ENCODE data around the gene AMELX. TPM values are rescaled to one million over a fixed set of nuclear protein-coding genes. Genes with fewer than 3 reads are reported as not detected.

Gene AMELX
- total RNA-seq, 2 donors from 2014 or later = not detected

GRCh38 chrX:11298600-11298999, 5.4 kb downstream of the AMELX start:
- H3K36me3 Mint-ChIP-seq (ENCODE audit: low read depth) = no peaks in the 10 kb centered on the region
- H3K9me3 ChIP-seq (ENCODE audit: control insufficient read depth, low read length) = no peaks in the 10 kb centered on the region
- H3K4me1 ChIP-seq (ENCODE audit: control insufficient read depth, insufficient read depth, low read length) = no peaks in the 10 kb centered on the region
- no peaks in the 10 kb centered on the region for H3K4me1 Mint-ChIP-seq
- no peaks in the 10 kb centered on the region for H3K36me3 ChIP-seq (ENCODE audit: control insufficient read depth, insufficient read depth, low read length)
- H3K27ac ChIP-seq (ENCODE audit: low read depth, low read length) = no peak overlapping the region
- DNase-seq = no peak
- H3K4me3 Mint-ChIP-seq = no peak overlapping the region
- no peak for TF ChIP-seq CTCF (conservative IDR thresholded peaks at IDR 0.05)
- peaks cover 3% of the 10 kb centered on the region for H3K27me3 Mint-ChIP-seq (ENCODE audit: insufficient read depth)
- H3K27me3 ChIP-seq (ENCODE audit: control insufficient read depth, insufficient read depth, low read length, poor library complexity, severe bottlenecking) = no peaks in the 10 kb centered on the region
- peaks cover 25% of the 10 kb centered on the region for H3K9me3 Mint-ChIP-seq
- no peak overlapping the region for H3K9ac ChIP-seq (ENCODE audit: extremely low read depth, low read length, poor library complexity, severe bottlenecking)
- no peak overlapping the region for H3K27ac Mint-ChIP-seq
- WGBS, 2 experiments (ENCODE audit: insufficient coverage in 1 of 2, insufficient read length in 1 of 2) = 89% methylated on average over 8 of the region's 9 CpGs; no CpG with 5 or more reads in 1 of the 2 experiments
- no peak overlapping the region for H3K4me3 ChIP-seq (ENCODE audit: low read length)

- WGBS, 2 experiments (ENCODE audit: insufficient coverage in 1 of 2, insufficient read length in 1 of 2) = 37 to 50% methylated on average over 3 to 6 of the region's 6 CpGs
- H3K27ac Mint-ChIP-seq = no peak overlapping the region
Observed at GRCh38 chrX:11304829-11305228, 11.6 kb downstream of the AMELX start.

DNA sequence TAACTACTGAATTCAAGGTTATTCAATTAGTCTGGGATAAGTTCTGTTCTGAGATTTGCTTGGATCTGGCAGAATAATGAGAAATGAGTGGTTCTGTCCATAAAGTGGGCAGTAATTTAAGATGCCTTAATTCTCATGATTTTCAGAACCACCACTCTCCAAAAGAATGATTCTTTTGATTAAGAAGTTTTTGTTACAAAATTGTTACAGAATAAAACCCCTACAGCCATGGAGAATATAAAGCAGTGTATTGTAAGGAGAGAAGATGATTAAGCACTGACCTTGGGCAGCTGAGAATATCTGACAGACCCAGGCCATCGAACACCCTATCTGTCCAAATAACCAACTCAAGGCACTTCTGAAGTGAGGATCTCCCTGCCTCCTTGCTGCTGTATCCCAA, 12.4 kb downstream of the AMELX start:
- Mint-ChIP-seq H3K4me1 (peaks cover 7% of the 10 kb centered on the region), H3K4me3 (no peak overlapping the region), H3K9me3 (peaks cover 27% of the 10 kb centered on the region), H3K27ac (no peak overlapping the region), H3K27me3 (ENCODE audit: insufficient read depth) (peaks cover 3% of the 10 kb centered on the region), H3K36me3 (ENCODE audit: low read depth) (no peaks in the 10 kb centered on the region)
- Histone ChIP-seq H3K4me3 (ENCODE audit: low read length) (no peak overlapping the region), H3K4me1 (ENCODE audit: control insufficient read depth, insufficient read depth, low read length) (no peaks in the 10 kb centered on the region), H3K27me3 (ENCODE audit: control insufficient read depth, insufficient read depth, low read length, poor library complexity, severe bottlenecking) (no peaks in the 10 kb centered on the region), H3K36me3 (ENCODE audit: control insufficient read depth, insufficient read depth, low read length) (no peaks in the 10 kb centered on the region), H3K9ac (ENCODE audit: extremely low read depth, low read length, poor library complexity, severe bottlenecking) (no peak overlapping the region), H3K27ac (ENCODE audit: low read depth, low read length) (no peak overlapping the region), H3K9me3 (ENCODE audit: control insufficient read depth, low read length) (no peaks in the 10 kb centered on the region)
- TF ChIP-seq CTCF (conservative IDR thresholded peaks at IDR 0.05) = no peak
- WGBS, 2 experiments (ENCODE audit: insufficient coverage in 1 of 2, insufficient read length in 1 of 2) = 89% methylated on average over 1 of the region's 1 CpG; no CpG with 5 or more reads in 1 of the 2 experiments
- no peak for DNase-seq

More at GRCh38 chrX:11304829-11305228, 11.6 kb downstream of the AMELX start:
- peaks cover 21% of the 10 kb centered on the region for H3K9me3 Mint-ChIP-seq
- peaks cover 3% of the 10 kb centered on the region for H3K27me3 Mint-ChIP-seq (ENCODE audit: insufficient read depth)
- Histone ChIP-seq H3K4me1 (ENCODE audit: control insufficient read depth, insufficient read depth, low read length) (no peaks in the 10 kb centered on the region), H3K36me3 (ENCODE audit: control insufficient read depth, insufficient read depth, low read length) (no peaks in the 10 kb centered on the region), H3K27me3 (ENCODE audit: control insufficient read depth, insufficient read depth, low read length, poor library complexity, severe bottlenecking) (no peaks in the 10 kb centered on the region), H3K9ac (ENCODE audit: extremely low read depth, low read length, poor library complexity, severe bottlenecking) (no peak overlapping the region), H3K4me3 (ENCODE audit: low read length) (no peak overlapping the region), H3K9me3 (ENCODE audit: control insufficient read depth, low read length) (no peaks in the 10 kb centered on the region), H3K27ac (ENCODE audit: low read depth, low read length) (no peak overlapping the region)
- DNase-seq = peak; percentile 55
- TF ChIP-seq CTCF (conservative IDR thresholded peaks at IDR 0.05) = no peak
- no peak overlapping the region for H3K4me3 Mint-ChIP-seq
- H3K4me1 Mint-ChIP-seq = peaks cover 7% of the 10 kb centered on the region
- H3K36me3 Mint-ChIP-seq (ENCODE audit: low read depth) = no peaks in the 10 kb centered on the region

All from endodermal cell (in vitro differentiated cells).